BE2C (cell line): ENCODE data around the gene LMOD3.

Source experiments
- DNase-seq: peaks from one replicate; pipeline ENCODE4 v3.0.0-alpha.2; 2020
- H3K27me3 ChIP-seq: fragments of 250-450 bp; sonication (Bioruptor Pico); 2 replicates; pipeline ENCODE4 v1.5.1; 2020; ENCODE audit warnings: mild to moderate bottlenecking
- H3K36me3 ChIP-seq: fragments of 250-450 bp; sonication (Bioruptor Pico); 2 replicates; pipeline ENCODE4 v1.5.1; 2020; ENCODE audit warnings: mild to moderate bottlenecking
- H3K4me1 ChIP-seq: fragments of 250-450 bp; sonication (Bioruptor Pico); 2 replicates; pipeline ENCODE4 v1.5.1; 2020
- H3K4me3 ChIP-seq: 2 replicates; pipeline ENCODE4 v1.5.1; 2011; ENCODE audit warnings: low read depth, low read length
- H3K9me3 ChIP-seq: fragments of 250-450 bp; sonication (Bioruptor Pico); 2 replicates; pipeline ENCODE4 v1.5.1; 2020
- CTCF ChIP-seq: IDR thresholded peaks from 2 replicates; pipeline ENCODE4 v1.5.1; 2012; ENCODE audit warnings: mild to moderate bottlenecking, low read depth, low read length

LMOD3 gene

GRCh38 chr3:69121513-69121912 is 882 bp downstream of the LMOD3 start:
- no peak for DNase-seq

GRCh38 chr3:69120879-69121464 is 1.4 kb downstream of the LMOD3 start:
- TF ChIP-seq CTCF: peak; percentile 99
- peak; percentile 76 for DNase-seq
- Histone ChIP-seq H3K9me3 (no peaks in the 10 kb centered on the region), H3K36me3 (no peaks in the 10 kb centered on the region), H3K4me3 (no peak overlapping the region), H3K27me3 (no peaks in the 10 kb centered on the region), H3K4me1 (no peaks in the 10 kb centered on the region)

More at GRCh38 chr3:69121513-69121912, 882 bp downstream of the LMOD3 start:
- H3K27me3 ChIP-seq: no peaks in the 10 kb centered on the region
- no peaks in the 10 kb centered on the region for H3K9me3 ChIP-seq
- no peak for TF ChIP-seq CTCF
- no peaks in the 10 kb centered on the region for H3K4me1 ChIP-seq
- H3K4me3 ChIP-seq: no peak overlapping the region
- H3K36me3 ChIP-seq: no peaks in the 10 kb centered on the region

- no peaks in the 10 kb centered on the region for H3K36me3 ChIP-seq
- no peaks in the 10 kb centered on the region for H3K9me3 ChIP-seq
- no peaks in the 10 kb centered on the region for H3K27me3 ChIP-seq
- no peaks in the 10 kb centered on the region for H3K4me1 ChIP-seq
- no peak for DNase-seq
- no peak overlapping the region for H3K4me3 ChIP-seq
- TF ChIP-seq CTCF: no peak
Measured at GRCh38 chr3:69119681-69120080, 2.7 kb downstream of the LMOD3 start.

- Histone ChIP-seq H3K4me1 (no peaks in the 10 kb centered on the region), H3K27me3 (no peaks in the 10 kb centered on the region), H3K36me3 (no peaks in the 10 kb centered on the region), H3K9me3 (no peaks in the 10 kb centered on the region), H3K4me3 (no peak overlapping the region)
- DNase-seq: no peak
- TF ChIP-seq CTCF: no peak
Measured at GRCh38 chr3:69119138-69119537, 3.3 kb downstream of the LMOD3 start.

- Histone ChIP-seq H3K4me3 (no peak overlapping the region), H3K4me1 (peaks cover 3% of the 10 kb centered on the region), H3K27me3 (no peaks in the 10 kb centered on the region), H3K36me3 (no peaks in the 10 kb centered on the region), H3K9me3 (no peaks in the 10 kb centered on the region)
- no peak for DNase-seq
- no peak for TF ChIP-seq CTCF
Measured at GRCh38 chr3:69118555-69118954, 3.8 kb downstream of the LMOD3 start.

GRCh38 chr3:69116897-69117296 is 5.5 kb downstream of the LMOD3 start:
- Histone ChIP-seq H3K4me1 (peaks cover 10% of the 10 kb centered on the region), H3K9me3 (no peaks in the 10 kb centered on the region), H3K36me3 (no peaks in the 10 kb centered on the region), H3K4me3 (no peak overlapping the region), H3K27me3 (no peaks in the 10 kb centered on the region)
- TF ChIP-seq CTCF: no peak
- DNase-seq: no peak
